ENCODE data around the gene CEBPG. TPM values are rescaled to one million over a fixed set of nuclear protein-coding genes. Genes with fewer than 3 reads are reported as not detected.
A peak's percentile ranks its signal among the peaks of the same experiment; 100 is the strongest.

CEBPG gene
- total and polyA plus RNA-seq, 11 donors, result 11.8 to 30.7 (median 14.7) TPM

DNA sequence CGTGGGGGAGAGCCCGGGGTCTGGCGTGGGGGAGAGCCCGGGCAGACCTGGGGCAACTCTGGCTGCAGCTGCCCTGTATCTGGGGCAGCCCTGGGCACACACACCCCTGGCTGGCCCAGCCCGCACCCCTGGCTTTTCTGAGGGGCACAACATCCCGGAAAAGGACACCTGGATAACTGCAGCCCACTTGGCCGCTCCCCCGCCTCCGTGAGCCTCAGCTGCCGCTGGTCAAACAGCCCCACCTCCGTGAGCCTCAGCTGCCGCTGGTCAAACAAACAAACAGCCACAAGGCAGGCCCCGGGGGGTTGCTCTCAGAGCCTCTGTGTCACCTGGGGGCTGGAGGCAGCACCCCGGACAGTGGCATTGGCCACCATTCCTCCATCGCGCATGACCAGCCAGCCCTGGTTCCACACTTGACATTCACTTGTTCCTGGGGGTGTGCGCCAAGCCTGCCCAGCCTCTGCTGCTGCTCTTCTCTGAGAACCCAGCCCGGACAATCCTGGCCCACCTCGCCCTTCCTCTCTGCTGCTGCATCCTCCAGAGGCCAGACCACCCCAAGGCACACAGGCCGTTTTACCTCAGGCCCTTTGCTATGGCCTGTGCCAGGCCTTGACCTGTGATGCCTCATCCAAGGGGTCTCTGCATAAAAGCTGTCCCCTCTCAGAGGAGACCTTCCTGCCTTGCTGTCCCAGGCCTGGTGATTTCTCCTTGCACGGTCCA, 19.9 kb downstream of the CEBPG start:
- ATAC-seq (no peak), DNase-seq (peak in 2 of 5 donors; percentile 24 to 53)
- H3K9me3 ChIP-seq, result no peaks in the 10 kb centered on the region
- TF ChIP-seq POLR2A (IDR thresholded peaks at IDR 0.05), result no peak
- TF ChIP-seq, protein P1, sequence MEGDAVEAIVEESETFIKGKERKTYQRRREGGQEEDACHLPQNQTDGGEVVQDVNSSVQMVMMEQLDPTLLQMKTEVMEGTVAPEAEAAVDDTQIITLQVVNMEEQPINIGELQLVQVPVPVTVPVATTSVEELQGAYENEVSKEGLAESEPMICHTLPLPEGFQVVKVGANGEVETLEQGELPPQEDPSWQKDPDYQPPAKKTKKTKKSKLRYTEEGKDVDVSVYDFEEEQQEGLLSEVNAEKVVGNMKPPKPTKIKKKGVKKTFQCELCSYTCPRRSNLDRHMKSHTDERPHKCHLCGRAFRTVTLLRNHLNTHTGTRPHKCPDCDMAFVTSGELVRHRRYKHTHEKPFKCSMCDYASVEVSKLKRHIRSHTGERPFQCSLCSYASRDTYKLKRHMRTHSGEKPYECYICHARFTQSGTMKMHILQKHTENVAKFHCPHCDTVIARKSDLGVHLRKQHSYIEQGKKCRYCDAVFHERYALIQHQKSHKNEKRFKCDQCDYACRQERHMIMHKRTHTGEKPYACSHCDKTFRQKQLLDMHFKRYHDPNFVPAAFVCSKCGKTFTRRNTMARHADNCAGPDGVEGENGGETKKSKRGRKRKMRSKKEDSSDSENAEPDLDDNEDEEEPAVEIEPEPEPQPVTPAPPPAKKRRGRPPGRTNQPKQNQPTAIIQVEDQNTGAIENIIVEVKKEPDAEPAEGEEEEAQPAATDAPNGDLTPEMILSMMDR (IDR thresholded peaks at IDR 0.05), result no peak
- H3K27me3 ChIP-seq, result no peaks in the 10 kb centered on the region
- H3K4me3 ChIP-seq, result no peak overlapping the region
- peaks cover 12 to 95% (median 77%) of the 10 kb centered on the region in 12 donors for H3K4me1 ChIP-seq
- H3K27ac ChIP-seq, result peak overlapping the region in 1 of 12 donors; percentile 37
- H3K36me3 ChIP-seq, result no peaks in the 10 kb centered on the region
- intact Hi-C loops (cut with DNase I), result loop anchor here in 1 of 10 donors (10.0 kb wide), 1 partner anchor 89 kb away; the partner anchor contains the start of gene CEBPA
- 79 to 87% (median 85%) methylated on average over 16 to 21 of the region's 21 CpGs for WGBS, 4 donors

DNA sequence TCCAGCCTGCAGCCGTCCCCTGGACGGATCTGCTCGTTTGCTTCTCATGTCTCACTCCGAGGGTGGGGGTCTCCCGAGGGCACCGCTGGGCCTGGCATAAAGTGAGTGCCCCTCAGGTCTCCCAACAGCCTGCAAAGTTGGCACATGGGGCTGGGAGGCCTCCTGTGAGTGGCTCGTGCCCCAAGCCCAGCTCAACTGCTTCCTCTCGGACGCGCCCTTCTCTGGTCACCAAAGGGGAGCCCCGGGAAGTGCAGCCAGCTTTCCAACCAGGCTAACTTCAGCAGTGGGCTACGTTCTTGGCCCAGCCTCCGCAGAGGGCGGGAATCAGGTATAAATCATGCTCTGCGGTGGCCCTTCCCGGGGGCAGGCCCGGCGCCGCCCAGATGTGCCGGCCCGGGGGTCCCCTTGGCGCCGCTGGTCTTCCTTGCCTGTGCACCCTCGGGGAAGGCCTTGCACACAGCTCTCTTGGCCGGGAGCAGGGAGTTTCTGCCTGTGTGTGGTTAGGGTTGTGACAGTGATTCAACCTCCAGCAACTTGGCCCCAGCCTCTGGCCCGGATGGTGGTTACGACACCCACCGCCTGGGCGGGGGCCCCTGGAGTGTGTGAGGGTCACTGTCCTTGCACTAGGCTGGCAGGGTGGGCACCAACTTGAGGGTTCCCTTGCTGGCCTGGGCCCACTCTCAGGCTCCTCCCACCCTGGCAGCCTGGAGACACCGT, 20.7 kb downstream of the CEBPG start:
- intact Hi-C loops (cut with DNase I), result loop anchor here in 1 of 10 donors (10.0 kb wide), 1 partner anchor 89 kb away; the partner anchor contains the start of gene CEBPA
- peak overlapping the region in 8 of 12 donors; percentile 1 to 44 (median 15) for H3K27ac ChIP-seq
- ATAC-seq, result peak in 2 of 4 donors; percentile 41
- DNase-seq, result peak in 3 of 5 donors; percentile 57 to 73 (median 70)
- H3K9me3 ChIP-seq, result no peaks in the 10 kb centered on the region
- H3K27me3 ChIP-seq, result no peaks in the 10 kb centered on the region
- WGBS, 4 donors, result 64 to 83% (median 78%) methylated on average over 25 to 30 of the region's 30 CpGs
- H3K36me3 ChIP-seq, result no peaks in the 10 kb centered on the region
- TF ChIP-seq, protein P1 (IDR thresholded peaks at IDR 0.05), result no peak
- no peak for TF ChIP-seq POLR2A (IDR thresholded peaks at IDR 0.05)
- no peak overlapping the region for H3K4me3 ChIP-seq
- peaks cover 5 to 88% (median 70%) of the 10 kb centered on the region in 12 donors for H3K4me1 ChIP-seq

DNA sequence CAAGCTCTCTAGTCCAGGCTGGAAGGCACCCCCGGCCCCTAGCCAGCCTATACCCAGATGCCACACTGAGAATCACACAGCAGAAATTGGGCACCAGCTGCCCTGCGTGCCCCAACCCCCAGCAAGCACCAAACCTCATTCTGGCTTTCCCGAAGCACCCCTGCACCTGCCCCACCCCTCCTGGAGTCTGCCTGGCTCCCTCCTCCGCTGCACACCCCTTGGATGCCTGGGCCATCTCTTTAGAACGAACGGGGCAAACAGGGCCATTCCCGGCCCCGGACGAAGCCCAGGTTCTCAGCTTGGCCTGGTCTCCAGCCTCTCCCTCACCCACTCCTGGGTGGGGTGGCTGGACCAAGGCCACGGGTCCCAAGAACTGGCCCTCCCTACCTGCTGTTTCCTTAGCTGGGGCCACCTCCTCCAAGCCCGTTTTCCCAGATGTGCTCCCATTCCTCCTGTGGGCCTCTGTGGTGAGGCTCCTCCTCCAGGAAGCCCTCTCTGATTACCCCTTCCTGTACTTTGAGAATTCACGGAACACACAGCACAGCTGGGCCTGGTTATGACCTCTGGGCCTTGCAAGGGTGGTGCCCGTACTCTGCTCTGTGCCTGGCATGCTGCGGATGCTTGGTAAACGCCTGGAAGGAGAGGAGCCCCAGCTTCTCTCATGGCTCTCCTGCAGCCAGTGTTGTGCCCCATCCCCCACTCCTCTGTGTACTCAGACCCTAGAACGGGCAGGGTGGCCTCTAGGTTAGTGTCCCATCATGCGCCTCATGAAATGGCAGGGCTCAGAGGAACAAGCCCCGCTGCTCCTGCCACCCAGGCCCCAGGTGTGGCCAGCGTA, 21.4 kb downstream of the CEBPG start:
- no peaks in the 10 kb centered on the region for H3K9me3 ChIP-seq
- H3K36me3 ChIP-seq, result no peaks in the 10 kb centered on the region
- peak overlapping the region in 8 of 12 donors; percentile 1 to 44 (median 15) for H3K27ac ChIP-seq
- H3K4me1 ChIP-seq, result peaks cover 2 to 80% (median 62%) of the 10 kb centered on the region in 12 donors
- ATAC-seq, result no peak
- peak in 2 of 5 donors; percentile 22 to 48 for DNase-seq
- H3K27me3 ChIP-seq, result no peaks in the 10 kb centered on the region
- no peak for TF ChIP-seq POLR2A (IDR thresholded peaks at IDR 0.05)
- TF ChIP-seq, protein P1 (IDR thresholded peaks at IDR 0.05), result no peak
- 74 to 82% (median 75%) methylated on average over 19 of the region's 19 CpGs for WGBS, 4 donors
- intact Hi-C loops (cut with DNase I), result loop anchor here in 1 of 10 donors (10.0 kb wide), 1 partner anchor 90 kb away; the partner anchor contains the start of gene CEBPA
- H3K4me3 ChIP-seq, result no peak overlapping the region

Data from heart left ventricle (tissue), 16 donors.